ENCODE measurements around the gene NES. TPM values are rescaled to one million over a fixed set of nuclear protein-coding genes. Genes with fewer than 3 reads are reported as not detected.

NES gene
- total RNA-seq, 2 donors from 2014 or later, result 65.8 to 103 TPM

DNA sequence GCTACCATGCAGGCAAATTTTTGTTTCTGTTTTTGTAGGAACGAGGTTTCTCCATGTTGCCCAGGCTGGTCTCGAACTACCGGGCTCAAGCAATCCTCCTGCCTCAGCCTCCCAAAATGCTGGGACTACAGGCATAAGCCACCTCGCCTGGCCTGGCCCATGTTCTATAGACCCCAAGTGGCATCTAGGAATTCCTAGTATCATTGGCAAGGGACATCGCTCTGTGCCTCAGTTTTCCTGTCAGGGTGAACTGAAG is 14.5 kb downstream of the NES start:
- TF ChIP-seq CTCF (conservative IDR thresholded peaks at IDR 0.05), result no peak
- Mint-ChIP-seq H3K36me3 (ENCODE audit: low read depth) (no peaks in the 10 kb centered on the region), H3K4me3 (no peak overlapping the region), H3K27me3 (ENCODE audit: insufficient read depth) (peaks cover 20% of the 10 kb centered on the region), H3K4me1 (peaks cover 67% of the 10 kb centered on the region), H3K9me3 (no peaks in the 10 kb centered on the region), H3K27ac (peak overlapping the region; percentile 97)
- Histone ChIP-seq H3K36me3 (ENCODE audit: control insufficient read depth, insufficient read depth, low read length) (no peaks in the 10 kb centered on the region), H3K4me1 (ENCODE audit: control insufficient read depth, insufficient read depth, low read length) (peaks cover 21% of the 10 kb centered on the region), H3K4me3 (ENCODE audit: low read length) (no peak overlapping the region), H3K9me3 (ENCODE audit: control insufficient read depth, low read length) (no peaks in the 10 kb centered on the region), H3K27ac (ENCODE audit: low read depth, low read length) (peak overlapping the region; percentile 85), H3K27me3 (ENCODE audit: control insufficient read depth, insufficient read depth, low read length, poor library complexity, severe bottlenecking) (peaks cover 20% of the 10 kb centered on the region), H3K9ac (ENCODE audit: extremely low read depth, low read length, poor library complexity, severe bottlenecking) (no peak overlapping the region)
- no peak for DNase-seq
- WGBS, 2 experiments (ENCODE audit: insufficient coverage in 1 of 2, insufficient read length in 1 of 2), result 91 to 98% methylated on average over 5 of the region's 5 CpGs

DNA sequence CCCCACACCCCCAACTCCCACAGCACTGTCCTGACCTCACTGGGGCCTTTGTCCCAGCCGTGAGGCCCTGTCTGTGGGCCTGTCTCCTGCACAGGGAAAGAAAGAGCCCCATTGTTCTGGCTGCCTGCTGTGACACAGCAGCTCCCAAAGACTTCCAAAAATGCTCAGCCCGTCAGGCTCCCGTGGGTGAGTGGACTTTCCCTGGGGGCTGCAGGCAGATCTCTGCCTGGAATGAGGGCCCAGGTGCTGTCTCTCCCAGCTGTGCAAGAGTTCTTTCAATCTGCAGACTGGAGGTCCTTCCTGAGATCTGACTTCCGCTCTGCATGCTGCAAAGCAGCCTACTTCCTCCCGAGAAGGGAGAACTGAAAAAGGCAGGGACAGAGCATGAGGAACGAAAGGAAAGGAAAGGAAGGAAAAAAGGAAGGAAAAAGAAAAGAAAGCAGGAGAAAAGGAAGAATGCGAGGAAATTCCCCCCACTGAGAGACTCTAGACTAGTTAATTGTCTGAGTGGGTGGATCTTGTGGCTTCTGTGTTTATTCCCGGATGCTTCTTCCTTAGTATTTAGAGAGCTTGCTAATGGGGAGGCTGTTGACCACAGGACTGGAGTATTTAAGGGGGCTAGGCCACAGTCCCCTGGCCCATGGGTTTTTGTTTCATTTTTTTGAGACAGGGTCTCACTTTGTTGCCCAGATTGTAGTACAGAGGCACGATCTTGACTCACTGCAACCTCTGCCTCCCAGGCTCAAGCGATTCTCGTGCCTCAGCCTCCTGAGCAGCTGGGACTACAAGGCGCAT is 15.0 kb downstream of the NES start:
- Mint-ChIP-seq H3K36me3 (ENCODE audit: low read depth) (no peaks in the 10 kb centered on the region), H3K9me3 (no peaks in the 10 kb centered on the region), H3K27ac (peak overlapping the region; percentile 97), H3K4me3 (no peak overlapping the region), H3K27me3 (ENCODE audit: insufficient read depth) (peaks cover 25% of the 10 kb centered on the region), H3K4me1 (peaks cover 64% of the 10 kb centered on the region)
- no peaks in the 10 kb centered on the region for H3K36me3 ChIP-seq (ENCODE audit: control insufficient read depth, insufficient read depth, low read length)
- no peak overlapping the region for H3K4me3 ChIP-seq (ENCODE audit: low read length)
- H3K9ac ChIP-seq (ENCODE audit: extremely low read depth, low read length, poor library complexity, severe bottlenecking), result no peak overlapping the region
- TF ChIP-seq CTCF (conservative IDR thresholded peaks at IDR 0.05), result no peak
- H3K9me3 ChIP-seq (ENCODE audit: control insufficient read depth, low read length), result no peaks in the 10 kb centered on the region
- peaks cover 19% of the 10 kb centered on the region for H3K4me1 ChIP-seq (ENCODE audit: control insufficient read depth, insufficient read depth, low read length)
- 50 to 65% methylated on average over 12 of the region's 12 CpGs for WGBS, 2 experiments (ENCODE audit: insufficient coverage in 1 of 2, insufficient read length in 1 of 2)
- H3K27ac ChIP-seq (ENCODE audit: low read depth, low read length), result peak overlapping the region; percentile 85
- H3K27me3 ChIP-seq (ENCODE audit: control insufficient read depth, insufficient read depth, low read length, poor library complexity, severe bottlenecking), result peaks cover 25% of the 10 kb centered on the region
- DNase-seq, result peak; percentile 70

DNA sequence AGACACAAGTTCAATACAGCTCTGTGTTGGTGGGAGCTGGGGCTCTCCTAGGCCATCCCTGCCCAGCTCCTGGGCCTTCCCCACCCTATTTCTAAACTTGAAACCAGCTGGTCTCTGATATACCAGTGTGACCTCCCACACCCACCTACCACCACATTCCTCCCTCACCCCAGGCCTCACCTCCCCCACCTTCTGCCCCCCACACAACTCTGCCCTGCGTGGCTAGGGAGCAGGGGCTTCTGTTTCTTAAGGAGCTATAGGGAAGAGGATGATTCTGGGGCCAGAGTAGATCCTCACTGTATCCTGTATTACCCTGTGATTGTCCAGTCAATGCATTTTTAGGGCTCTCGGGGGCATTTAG is 16.5 kb downstream of the NES start:
- no peak for TF ChIP-seq CTCF (conservative IDR thresholded peaks at IDR 0.05)
- Mint-ChIP-seq H3K27me3 (ENCODE audit: insufficient read depth) (peaks cover 40% of the 10 kb centered on the region), H3K27ac (peak overlapping the region; percentile 97), H3K9me3 (no peaks in the 10 kb centered on the region), H3K4me3 (no peak overlapping the region), H3K4me1 (peaks cover 63% of the 10 kb centered on the region), H3K36me3 (ENCODE audit: low read depth) (no peaks in the 10 kb centered on the region)
- Histone ChIP-seq H3K27me3 (ENCODE audit: control insufficient read depth, insufficient read depth, low read length, poor library complexity, severe bottlenecking) (peaks cover 40% of the 10 kb centered on the region), H3K9ac (ENCODE audit: extremely low read depth, low read length, poor library complexity, severe bottlenecking) (no peak overlapping the region), H3K27ac (ENCODE audit: low read depth, low read length) (peak overlapping the region; percentile 85), H3K9me3 (ENCODE audit: control insufficient read depth, low read length) (no peaks in the 10 kb centered on the region), H3K4me1 (ENCODE audit: control insufficient read depth, insufficient read depth, low read length) (peaks cover 19% of the 10 kb centered on the region), H3K36me3 (ENCODE audit: control insufficient read depth, insufficient read depth, low read length) (no peaks in the 10 kb centered on the region), H3K4me3 (ENCODE audit: low read length) (no peak overlapping the region)
- peak; percentile 63 for DNase-seq
- 78% methylated on average over 2 of the region's 2 CpGs; no CpG with 5 or more reads in 1 of the 2 experiments for WGBS, 2 experiments (ENCODE audit: insufficient coverage in 1 of 2, insufficient read length in 1 of 2)

Data from endodermal cell (in vitro differentiated cells).